Vagina (tissue), 2 donors: Measurements from ENCODE around the gene TMEM260. TPM values are rescaled to one million over a fixed set of nuclear protein-coding genes. Genes with fewer than 3 reads are reported as not detected.

ENCODE experiments used
- DNase-seq, 2 donors: peaks; one replicate each; pipeline ENCODE4 v3.0.0-alpha.2; 2017; ENCODE audit errors: extremely low spot score in 2 of 2
- H3K27ac ChIP-seq: fragments of 200-600 bp; sonication (generic); one replicate; pipeline ENCODE4 v1.5.1; 2019
- H3K27me3 ChIP-seq: fragments of 200-600 bp; sonication (generic); one replicate; pipeline ENCODE4 v1.5.1; 2019
- H3K36me3 ChIP-seq, 2 donors: fragments of 200-600 bp; sonication (generic); one replicate each; pipeline ENCODE4 v1.5.1; 2017 to 2019
- H3K4me1 ChIP-seq: fragments of 200-600 bp; sonication (generic); one replicate; pipeline ENCODE4 v1.5.1; 2019
- H3K4me3 ChIP-seq, 2 donors: fragments of 200-600 bp; sonication (generic); 1 replicate in 1 of 2; 2 replicates in 1 of 2; pipeline ENCODE4 v1.5.1; 2016 to 2019
- H3K9me3 ChIP-seq: fragments of 200-600 bp; sonication (generic); one replicate; pipeline ENCODE4 v1.5.1; 2019
- POLR2A ChIP-seq, 2 donors: fragments of 450-650 bp; IDR thresholded peaks; one replicate each; pipeline ENCODE4 v1.6.1; 2017; ENCODE audit warnings: antibody characterized with exemption in 2 of 2, mild to moderate bottlenecking in 2 of 2, moderate library complexity in 2 of 2
- POLR2AphosphoS5 ChIP-seq, 2 donors: sonication (generic); formaldehyde crosslinking; IDR thresholded peaks; one replicate each; pipeline ENCODE4 v1.9.0; 2017; ENCODE audit warnings: antibody characterized with exemption in 2 of 2, mild to moderate bottlenecking in 2 of 2, low read depth in 1 of 2; ENCODE audit not compliant: insufficient read depth in 1 of 2
- intact Hi-C: fragments of 100-400 bp; cut with DNase I; formaldehyde crosslinking; loops from one replicate; pipeline ENCODE4 v1.15.1; 2023
- total RNA-seq: library from RNA; depleted of rRNA; stranded (reverse); fragments of >200 nt; gene quantifications from one replicate; pipeline ENCODE4 v1.2.3, GENCODE V29; 2016
- TF ChIP-seq, protein P1 (sequence below), 3 experiments: fragments of 450-650 bp in 2 of 3; fragments of 200-600 bp in 1 of 3; sonication (generic) in 1 of 3; IDR thresholded peaks; one replicate each; pipeline ENCODE4 v1.5.1; 2017 to 2019; ENCODE audit warnings: antibody characterized with exemption in 3 of 3, mild to moderate bottlenecking in 2 of 3, moderate library complexity in 2 of 3

Gene TMEM260
- total RNA-seq, 1 donor from 2014 or later, result 13.3 TPM

DNA sequence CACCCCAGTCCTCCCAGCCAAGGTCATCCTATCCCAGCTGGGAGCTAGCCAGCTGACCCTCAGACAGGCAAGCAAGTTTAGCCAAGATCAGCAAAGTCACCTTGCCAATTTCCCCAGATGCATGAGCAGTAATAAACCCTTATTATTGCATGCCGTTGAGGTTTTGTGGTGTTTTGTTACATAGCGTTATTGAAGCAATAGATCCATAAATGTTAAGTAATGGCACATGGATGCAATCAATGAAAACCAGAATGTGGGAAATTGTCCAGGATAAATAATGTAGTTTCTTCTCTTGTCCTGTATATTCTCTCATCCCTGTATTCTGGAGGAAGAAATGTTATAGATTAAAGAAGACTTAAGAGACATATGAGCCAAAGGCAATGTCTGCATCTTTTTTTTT, 18.0 kb upstream of the TMEM260 start:
- Histone ChIP-seq H3K27me3 (no peaks in the 10 kb centered on the region), H3K9me3 (no peaks in the 10 kb centered on the region), H3K4me1 (no peaks in the 10 kb centered on the region), H3K36me3 (no peaks in the 10 kb centered on the region), H3K4me3 (no peak overlapping the region), H3K27ac (no peak overlapping the region)
- intact Hi-C loops, result no loop called here
- TF ChIP-seq POLR2A (IDR thresholded peaks at IDR 0.05), result no peak
- TF ChIP-seq, protein P1, sequence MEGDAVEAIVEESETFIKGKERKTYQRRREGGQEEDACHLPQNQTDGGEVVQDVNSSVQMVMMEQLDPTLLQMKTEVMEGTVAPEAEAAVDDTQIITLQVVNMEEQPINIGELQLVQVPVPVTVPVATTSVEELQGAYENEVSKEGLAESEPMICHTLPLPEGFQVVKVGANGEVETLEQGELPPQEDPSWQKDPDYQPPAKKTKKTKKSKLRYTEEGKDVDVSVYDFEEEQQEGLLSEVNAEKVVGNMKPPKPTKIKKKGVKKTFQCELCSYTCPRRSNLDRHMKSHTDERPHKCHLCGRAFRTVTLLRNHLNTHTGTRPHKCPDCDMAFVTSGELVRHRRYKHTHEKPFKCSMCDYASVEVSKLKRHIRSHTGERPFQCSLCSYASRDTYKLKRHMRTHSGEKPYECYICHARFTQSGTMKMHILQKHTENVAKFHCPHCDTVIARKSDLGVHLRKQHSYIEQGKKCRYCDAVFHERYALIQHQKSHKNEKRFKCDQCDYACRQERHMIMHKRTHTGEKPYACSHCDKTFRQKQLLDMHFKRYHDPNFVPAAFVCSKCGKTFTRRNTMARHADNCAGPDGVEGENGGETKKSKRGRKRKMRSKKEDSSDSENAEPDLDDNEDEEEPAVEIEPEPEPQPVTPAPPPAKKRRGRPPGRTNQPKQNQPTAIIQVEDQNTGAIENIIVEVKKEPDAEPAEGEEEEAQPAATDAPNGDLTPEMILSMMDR (IDR thresholded peaks at IDR 0.05), result no peak
- TF ChIP-seq POLR2AphosphoS5 (IDR thresholded peaks at IDR 0.05; ENCODE audit: insufficient read depth in 1 of 2, low read depth in 1 of 2), result no peak
- DNase-seq, result no peak

DNA sequence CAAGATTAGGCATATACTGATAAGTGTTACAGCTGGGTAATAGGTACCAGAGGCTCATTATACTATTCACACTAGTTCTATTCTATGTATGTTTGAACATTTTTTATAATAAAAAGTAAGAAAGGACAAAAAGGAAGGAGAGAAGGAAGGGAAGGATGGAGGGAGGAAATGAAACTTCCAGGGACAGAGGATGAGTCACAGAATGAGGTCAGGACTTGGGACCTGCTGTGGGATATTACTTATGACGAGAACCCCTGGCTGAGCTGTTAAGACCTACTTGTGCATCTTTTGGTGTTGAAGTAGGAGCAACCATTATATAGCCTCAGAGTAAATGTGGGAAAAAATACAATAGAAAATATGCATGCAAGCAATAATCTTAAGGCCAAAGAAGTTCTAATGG, 16.7 kb upstream of the TMEM260 start:
- H3K9me3 ChIP-seq, result no peaks in the 10 kb centered on the region
- TF ChIP-seq, protein P1 (IDR thresholded peaks at IDR 0.05), result no peak
- no peak for TF ChIP-seq POLR2A (IDR thresholded peaks at IDR 0.05)
- TF ChIP-seq POLR2AphosphoS5 (IDR thresholded peaks at IDR 0.05; ENCODE audit: insufficient read depth in 1 of 2, low read depth in 1 of 2), result no peak
- H3K27me3 ChIP-seq, result no peaks in the 10 kb centered on the region
- H3K27ac ChIP-seq, result no peak overlapping the region
- no peaks in the 10 kb centered on the region for H3K4me1 ChIP-seq
- no peak for DNase-seq
- intact Hi-C loops, result no loop called here
- H3K4me3 ChIP-seq, result no peak overlapping the region
- H3K36me3 ChIP-seq, result no peaks in the 10 kb centered on the region

DNA sequence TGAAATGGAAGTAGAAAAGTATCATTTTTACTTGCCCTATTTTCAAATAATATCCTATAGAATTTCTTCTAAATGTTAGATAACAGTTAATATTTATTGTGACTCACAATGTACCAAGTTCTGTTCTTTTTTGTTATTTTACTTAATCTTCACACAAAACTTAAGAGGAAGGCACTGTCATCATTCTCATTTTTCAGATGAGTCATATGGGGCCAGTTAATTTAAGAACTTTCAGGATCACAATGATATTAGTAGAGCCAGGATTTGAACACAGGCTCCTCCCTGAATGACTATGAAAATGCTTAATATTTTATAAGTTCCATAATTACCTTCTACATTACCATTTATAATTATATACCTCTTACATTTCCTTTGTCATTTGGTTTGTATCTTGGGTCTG, 10.4 kb upstream of the TMEM260 start:
- Histone ChIP-seq H3K9me3 (no peaks in the 10 kb centered on the region), H3K4me3 (no peak overlapping the region), H3K4me1 (no peaks in the 10 kb centered on the region), H3K36me3 (no peaks in the 10 kb centered on the region), H3K27ac (no peak overlapping the region), H3K27me3 (no peaks in the 10 kb centered on the region)
- intact Hi-C loops, result no loop called here
- DNase-seq, result no peak
- no peak for TF ChIP-seq POLR2A (IDR thresholded peaks at IDR 0.05)
- TF ChIP-seq, protein P1 (IDR thresholded peaks at IDR 0.05), result no peak
- no peak for TF ChIP-seq POLR2AphosphoS5 (IDR thresholded peaks at IDR 0.05; ENCODE audit: insufficient read depth in 1 of 2, low read depth in 1 of 2)

DNA sequence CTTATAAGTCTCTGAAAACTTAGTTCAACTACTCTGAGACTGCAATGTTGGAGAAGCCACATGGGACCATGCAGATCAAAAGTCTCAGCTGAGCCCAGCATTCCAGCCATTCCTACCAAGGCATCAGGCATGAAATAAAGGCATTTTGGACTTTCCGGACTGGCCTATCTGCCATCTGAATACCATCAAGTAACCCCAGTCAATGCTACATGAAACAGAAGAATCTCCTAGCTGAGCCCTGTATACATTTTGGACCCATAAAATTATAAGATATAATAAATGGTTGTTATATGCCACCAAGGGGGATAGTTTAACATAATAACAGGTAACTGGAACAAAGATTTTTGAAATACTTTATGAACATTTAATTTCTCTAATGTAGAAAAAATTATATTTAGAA, 9.3 kb upstream of the TMEM260 start:
- H3K9me3 ChIP-seq, result no peaks in the 10 kb centered on the region
- intact Hi-C loops, result no loop called here
- no peak overlapping the region for H3K27ac ChIP-seq
- H3K4me3 ChIP-seq, result no peak overlapping the region
- no peaks in the 10 kb centered on the region for H3K36me3 ChIP-seq
- no peak for DNase-seq
- H3K4me1 ChIP-seq, result no peaks in the 10 kb centered on the region
- no peaks in the 10 kb centered on the region for H3K27me3 ChIP-seq
- TF ChIP-seq, protein P1 (IDR thresholded peaks at IDR 0.05), result no peak
- no peak for TF ChIP-seq POLR2A (IDR thresholded peaks at IDR 0.05)
- TF ChIP-seq POLR2AphosphoS5 (IDR thresholded peaks at IDR 0.05; ENCODE audit: insufficient read depth in 1 of 2, low read depth in 1 of 2), result no peak

DNA sequence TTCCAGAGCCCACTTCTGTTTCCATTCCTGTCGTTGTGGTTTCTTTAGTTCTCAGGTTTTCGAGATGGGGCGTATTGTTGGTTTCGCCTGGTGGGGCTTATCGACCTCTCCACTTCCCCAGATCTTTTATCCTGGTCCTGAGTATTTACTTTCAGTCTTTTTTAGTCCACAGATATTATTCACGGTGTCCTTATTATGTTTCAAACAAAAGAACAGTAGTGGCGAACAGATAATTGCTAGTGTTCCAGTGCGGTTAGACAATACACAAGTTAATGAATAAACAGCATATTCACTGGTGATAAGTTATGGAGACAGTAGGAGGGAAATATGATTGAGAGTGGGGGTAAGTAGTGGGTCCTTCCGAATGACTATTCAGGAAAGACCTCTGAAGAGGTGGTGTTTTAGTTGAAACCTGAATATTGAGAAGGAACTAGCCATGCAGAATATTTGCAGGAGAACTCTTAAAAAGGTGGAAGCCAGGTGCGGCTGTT, 668 bp downstream of the TMEM260 start:
- Histone ChIP-seq H3K4me1 (peaks cover 36% of the 10 kb centered on the region), H3K9me3 (no peaks in the 10 kb centered on the region), H3K27me3 (no peaks in the 10 kb centered on the region), H3K36me3 (no peaks in the 10 kb centered on the region), H3K4me3 (peak overlapping the region; percentile 86 to 97), H3K27ac (peak overlapping the region; percentile 76)
- intact Hi-C loops, result no loop called here
- DNase-seq, result no peak
- TF ChIP-seq POLR2A (IDR thresholded peaks at IDR 0.05) (no peak), POLR2AphosphoS5 (IDR thresholded peaks at IDR 0.05; ENCODE audit: insufficient read depth in 1 of 2, low read depth in 1 of 2) (no peak)
- TF ChIP-seq, protein P1 (IDR thresholded peaks at IDR 0.05), result no peak
